ENCODE results near the gene SRP19.
"Not testable (repeated sequence)": the region's sequence is repeated elsewhere in the genome, so short reads cannot be mapped to it uniquely, and the experiment has no call there.

Gene SRP19

GRCh38 chr5:112883192-112883591, 22.1 kb downstream of the SRP19 start:
- TF ChIP-seq CTCF (IDR thresholded peaks at IDR 0.05; ENCODE audit: low read depth, low read length), result no peak
- no peak overlapping the region for H3K4me3 ChIP-seq (ENCODE audit: low read depth, low read length)

GRCh38 chr5:112885001-112885400, 23.9 kb downstream of the SRP19 start:
- TF ChIP-seq CTCF (IDR thresholded peaks at IDR 0.05; ENCODE audit: low read depth, low read length), result no peak
- H3K4me3 ChIP-seq (ENCODE audit: low read depth, low read length), result no peak overlapping the region

- H3K4me3 ChIP-seq (ENCODE audit: low read depth, low read length), result no peak overlapping the region
- no peak for TF ChIP-seq CTCF (IDR thresholded peaks at IDR 0.05; ENCODE audit: low read depth, low read length)
These were observed 25.9 kb downstream of the SRP19 start for GRCh38 chr5:112886975-112887374.

- not testable (repeated sequence) for H3K4me3 ChIP-seq (ENCODE audit: low read depth, low read length)
These were observed 31.0 kb downstream of the SRP19 start for GRCh38 chr5:112892066-112892465.

GRCh38 chr5:112892776-112893175, 31.7 kb downstream of the SRP19 start:
- TF ChIP-seq CTCF (IDR thresholded peaks at IDR 0.05; ENCODE audit: low read depth, low read length), result no peak
- H3K4me3 ChIP-seq (ENCODE audit: low read depth, low read length), result no peak overlapping the region

- H3K4me3 ChIP-seq (ENCODE audit: low read depth, low read length), result no peak overlapping the region
- TF ChIP-seq CTCF (IDR thresholded peaks at IDR 0.05; ENCODE audit: low read depth, low read length), result no peak
These were observed 34.6 kb downstream of the SRP19 start for GRCh38 chr5:112895682-112896081.

GRCh38 chr5:112902561-112902960, 41.5 kb downstream of the SRP19 start:
- no peak for TF ChIP-seq CTCF (IDR thresholded peaks at IDR 0.05; ENCODE audit: low read depth, low read length)
- no peak overlapping the region for H3K4me3 ChIP-seq (ENCODE audit: low read depth, low read length)

GRCh38 chr5:112904996-112905395, 43.9 kb downstream of the SRP19 start:
- not testable (repeated sequence) for H3K4me3 ChIP-seq (ENCODE audit: low read depth, low read length)

- no peak for TF ChIP-seq CTCF (IDR thresholded peaks at IDR 0.05; ENCODE audit: low read depth, low read length)
- H3K4me3 ChIP-seq (ENCODE audit: low read depth, low read length), result no peak overlapping the region
These were observed 45.5 kb downstream of the SRP19 start for GRCh38 chr5:112906637-112907036.
